ENCODE data around the gene RGS3.

Gene RGS3

DNA sequence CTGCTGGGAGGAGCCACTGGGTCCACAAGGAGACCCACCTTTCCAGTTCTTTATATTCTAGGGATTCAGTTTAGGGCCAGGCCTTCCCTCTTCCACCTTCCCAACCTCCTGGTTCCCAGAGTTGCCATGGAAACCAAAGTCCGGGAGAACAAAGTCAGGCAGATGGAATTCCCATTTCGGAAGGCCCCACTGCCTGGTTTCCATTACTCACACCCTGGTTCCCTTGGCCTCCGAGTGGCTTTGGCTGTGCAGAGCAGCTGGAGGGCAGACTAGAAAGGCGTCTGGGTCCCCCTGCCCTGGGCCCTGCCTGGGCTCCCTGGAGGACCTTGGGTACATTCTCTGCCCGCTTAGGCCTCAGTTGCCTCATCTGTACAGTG lies 136.1 kb downstream of the RGS3 start:
- H3K4me3 Mint-ChIP-seq = no peak overlapping the region
- no peaks in the 10 kb centered on the region for H3K27me3 Mint-ChIP-seq

GRCh38 chr9:113600023-113600823 lies 136.7 kb downstream of the RGS3 start:
- Mint-ChIP-seq H3K36me3 (peaks cover 11% of the 10 kb centered on the region), H3K9me3 (no peaks in the 10 kb centered on the region), H3K27me3 (no peaks in the 10 kb centered on the region), H3K27ac (no peak overlapping the region), H3K4me3 (no peak overlapping the region), H3K4me1 (no peaks in the 10 kb centered on the region)
- CTCF ChIA-PET = interaction anchor here (0.6 to 7.4 kb wide), 5 partner anchors 9 to 197 kb away, joined by 3 to 71 read pairs (median 5); no protein-coding TSS in a partner anchor
- no peak for DNase-seq

More for the DNA sequence above, 136.1 kb downstream of the RGS3 start:
- H3K4me1 Mint-ChIP-seq = no peaks in the 10 kb centered on the region
- no peaks in the 10 kb centered on the region for H3K9me3 Mint-ChIP-seq
- CTCF ChIA-PET = interaction anchor here (3.6 kb wide), 1 partner anchor 57 kb away, joined by 37 read pairs; no protein-coding TSS in a partner anchor
- H3K36me3 Mint-ChIP-seq = peaks cover 14% of the 10 kb centered on the region
- DNase-seq = no peak
- no peak overlapping the region for H3K27ac Mint-ChIP-seq

DNA sequence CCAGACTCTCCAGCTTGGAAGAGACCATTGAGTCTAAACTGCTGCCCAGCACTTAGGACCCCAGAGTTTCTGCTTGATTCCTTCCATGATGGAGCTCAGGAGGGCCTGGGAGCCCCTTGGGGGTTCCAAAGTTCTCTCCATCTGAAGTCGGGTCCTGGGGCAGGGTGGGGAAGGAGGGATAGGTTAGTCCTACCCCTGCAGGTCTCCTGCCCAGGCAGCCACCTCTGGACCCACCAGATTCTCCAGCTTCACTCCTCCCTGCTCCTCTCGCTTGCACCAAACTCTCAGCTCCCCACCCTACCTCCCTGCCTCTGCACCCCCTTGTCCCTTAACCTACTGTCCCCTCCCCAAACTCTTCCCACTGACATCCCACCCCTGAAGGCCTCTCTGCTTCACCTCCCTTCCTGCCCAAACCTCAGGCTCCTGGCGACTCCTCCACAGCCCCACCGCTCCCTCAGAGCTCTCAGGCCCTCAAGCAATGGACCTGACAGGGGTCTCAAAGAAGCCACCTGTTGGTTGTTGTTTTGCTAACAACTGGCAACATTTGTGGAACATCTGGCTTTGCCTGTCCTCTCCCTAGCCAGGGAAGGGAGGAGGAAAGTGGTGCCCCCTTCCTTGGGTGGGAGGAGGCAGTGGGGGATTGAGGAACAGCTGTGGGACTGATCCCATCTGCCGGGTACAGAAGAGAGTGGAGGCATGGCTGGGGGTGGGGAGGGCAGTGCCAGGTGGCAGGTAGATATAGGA lies 137.5 kb downstream of the RGS3 start:
- no peak for DNase-seq
- Mint-ChIP-seq H3K9me3 (no peaks in the 10 kb centered on the region), H3K36me3 (peaks cover 7% of the 10 kb centered on the region), H3K4me3 (no peak overlapping the region), H3K27ac (no peak overlapping the region), H3K27me3 (no peaks in the 10 kb centered on the region), H3K4me1 (no peaks in the 10 kb centered on the region)
- CTCF ChIA-PET = interaction anchor here (0.6 to 7.4 kb wide), 5 partner anchors 9 to 198 kb away, joined by 3 to 71 read pairs (median 5); no protein-coding TSS in a partner anchor

- Mint-ChIP-seq H3K4me1 (no peaks in the 10 kb centered on the region), H3K27me3 (no peaks in the 10 kb centered on the region), H3K36me3 (peaks cover 2% of the 10 kb centered on the region), H3K9me3 (no peaks in the 10 kb centered on the region), H3K27ac (no peak overlapping the region), H3K4me3 (no peak overlapping the region)
- CTCF ChIA-PET = interaction anchor here (5.7 to 7.4 kb wide), 2 partner anchors 10 to 55 kb away, joined by 47 to 71 read pairs; no protein-coding TSS in a partner anchor
- no peak for DNase-seq
Measured at GRCh38 chr9:113601656-113602055, 138.1 kb downstream of the RGS3 start.

GRCh38 chr9:113602126-113603047 lies 138.9 kb downstream of the RGS3 start:
- H3K4me1 Mint-ChIP-seq = no peaks in the 10 kb centered on the region
- peak; percentile 33 for DNase-seq
- no peaks in the 10 kb centered on the region for H3K27me3 Mint-ChIP-seq
- no peak overlapping the region for H3K27ac Mint-ChIP-seq
- H3K9me3 Mint-ChIP-seq = no peaks in the 10 kb centered on the region
- H3K36me3 Mint-ChIP-seq = no peaks in the 10 kb centered on the region
- CTCF ChIA-PET = interaction anchor here (0.6 to 7.4 kb wide), 3 partner anchors 11 to 54 kb away, joined by 3 to 71 read pairs (median 47); no protein-coding TSS in a partner anchor
- H3K4me3 Mint-ChIP-seq = no peak overlapping the region

DNA sequence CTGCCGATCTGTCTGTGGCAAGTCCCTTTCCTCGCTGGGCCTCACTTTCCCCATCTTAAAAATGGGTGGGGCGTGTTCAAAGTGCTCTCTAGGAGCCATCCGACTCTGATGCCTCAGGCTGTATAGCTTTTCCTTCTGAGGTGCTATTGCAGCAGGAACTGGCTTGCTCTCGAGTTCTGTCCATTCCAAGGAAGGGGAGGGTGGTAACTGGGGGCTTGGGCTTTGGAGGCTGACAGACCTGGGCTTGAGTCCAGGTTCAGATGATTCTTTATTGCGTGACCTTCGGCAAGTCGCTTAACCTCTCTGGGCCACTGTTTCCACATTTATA lies 139.5 kb downstream of the RGS3 start:
- Mint-ChIP-seq H3K27ac (no peak overlapping the region), H3K4me3 (no peak overlapping the region), H3K9me3 (no peaks in the 10 kb centered on the region), H3K36me3 (no peaks in the 10 kb centered on the region), H3K4me1 (no peaks in the 10 kb centered on the region), H3K27me3 (no peaks in the 10 kb centered on the region)
- DNase-seq = no peak
- CTCF ChIA-PET = interaction anchor here (0.6 to 7.4 kb wide), 3 partner anchors 10 to 54 kb away, joined by 3 to 71 read pairs (median 47); no protein-coding TSS in a partner anchor

DNA sequence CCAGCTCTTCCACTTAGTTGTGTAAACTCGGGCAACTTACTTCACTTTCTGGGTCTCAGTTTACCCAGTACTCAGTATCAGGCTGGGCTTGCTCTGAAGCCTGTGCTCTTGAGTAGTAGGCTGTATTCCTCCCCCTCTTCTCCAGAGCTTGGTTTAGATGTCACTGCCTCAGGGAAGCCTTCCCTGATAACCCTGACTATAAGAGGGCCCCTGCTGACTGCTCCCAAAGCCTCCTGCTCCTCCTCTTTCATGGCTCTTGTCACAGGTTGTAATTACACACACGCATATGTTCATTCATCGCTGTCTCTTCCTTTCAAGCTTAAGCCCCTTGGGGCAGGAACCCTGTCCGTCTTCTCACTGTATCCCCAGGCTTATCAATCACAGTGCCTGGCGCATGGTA lies 140.2 kb downstream of the RGS3 start:
- CTCF ChIA-PET = interaction anchor here (5.7 to 7.4 kb wide), 2 partner anchors 12 to 53 kb away, joined by 47 to 71 read pairs; no protein-coding TSS in a partner anchor
- H3K27me3 Mint-ChIP-seq = no peaks in the 10 kb centered on the region
- no peak overlapping the region for H3K27ac Mint-ChIP-seq
- H3K4me1 Mint-ChIP-seq = no peaks in the 10 kb centered on the region
- no peak for DNase-seq
- H3K36me3 Mint-ChIP-seq = no peaks in the 10 kb centered on the region
- H3K9me3 Mint-ChIP-seq = no peaks in the 10 kb centered on the region
- H3K4me3 Mint-ChIP-seq = no peak overlapping the region

DNA sequence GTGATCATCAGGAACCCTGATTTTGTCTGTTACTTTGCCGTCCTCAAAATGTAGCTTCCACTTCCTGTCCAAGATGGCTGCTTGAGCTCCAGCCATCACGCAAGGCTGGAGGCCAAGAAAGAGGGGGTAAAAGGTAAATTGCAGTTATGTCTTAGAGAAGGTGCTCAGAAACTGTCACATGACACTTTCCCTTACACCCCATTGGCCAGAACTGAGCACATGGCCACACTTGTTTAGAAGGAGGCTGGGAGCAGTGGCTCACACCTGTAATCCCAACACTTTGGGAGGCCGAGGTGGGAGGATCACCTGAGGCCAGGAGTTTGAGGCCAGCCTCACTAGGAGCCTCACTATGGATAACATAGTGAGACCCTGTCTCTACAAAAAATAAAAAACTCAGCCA lies 140.9 kb downstream of the RGS3 start:
- peaks cover 2% of the 10 kb centered on the region for H3K27me3 Mint-ChIP-seq
- no peak for DNase-seq
- no peaks in the 10 kb centered on the region for H3K36me3 Mint-ChIP-seq
- no peaks in the 10 kb centered on the region for H3K9me3 Mint-ChIP-seq
- CTCF ChIA-PET = interaction anchor here (5.7 to 7.4 kb wide), 2 partner anchors 13 to 52 kb away, joined by 47 to 71 read pairs; no protein-coding TSS in a partner anchor
- H3K27ac Mint-ChIP-seq = no peak overlapping the region
- H3K4me3 Mint-ChIP-seq = no peak overlapping the region
- H3K4me1 Mint-ChIP-seq = no peaks in the 10 kb centered on the region

GRCh38 chr9:113606510-113606909 lies 143.0 kb downstream of the RGS3 start:
- H3K4me3 Mint-ChIP-seq = no peak overlapping the region
- no peaks in the 10 kb centered on the region for H3K9me3 Mint-ChIP-seq
- no peaks in the 10 kb centered on the region for H3K36me3 Mint-ChIP-seq
- H3K27me3 Mint-ChIP-seq = peaks cover 4% of the 10 kb centered on the region
- H3K27ac Mint-ChIP-seq = no peak overlapping the region
- no peak for DNase-seq
- no peaks in the 10 kb centered on the region for H3K4me1 Mint-ChIP-seq
- CTCF ChIA-PET = interaction anchor here (0.8 to 7.4 kb wide), 3 partner anchors 15 to 50 kb away, joined by 3 to 71 read pairs (median 47); no protein-coding TSS in a partner anchor

DNA sequence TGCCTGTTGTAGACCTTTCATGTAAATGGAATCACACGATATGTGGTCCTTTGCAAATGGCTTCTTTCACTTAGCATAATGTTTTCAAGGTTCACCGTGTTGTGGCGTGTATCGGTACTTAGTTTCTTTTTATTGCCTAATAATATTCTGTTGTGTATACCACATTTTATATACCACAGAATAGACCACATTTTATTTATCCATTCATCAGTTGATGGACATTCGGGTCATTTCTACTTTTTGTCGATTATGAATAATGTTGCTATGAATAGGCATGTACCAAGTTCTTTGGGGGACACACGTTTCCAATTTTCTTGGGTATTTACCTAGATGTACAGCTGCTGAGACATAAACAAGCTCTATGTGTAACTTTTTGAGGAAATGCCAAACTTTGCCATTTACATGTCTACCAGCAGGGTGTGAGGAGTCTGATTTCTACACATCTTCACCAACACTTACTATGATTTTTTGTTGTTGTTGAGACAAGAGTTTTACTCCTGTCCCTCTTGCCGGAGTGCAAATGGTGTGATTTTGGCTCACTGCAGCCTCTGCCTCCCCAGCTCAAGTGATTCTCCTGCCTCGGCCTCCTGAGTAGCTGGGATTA lies 144.7 kb downstream of the RGS3 start:
- peaks cover 4% of the 10 kb centered on the region for H3K27me3 Mint-ChIP-seq
- H3K36me3 Mint-ChIP-seq = no peaks in the 10 kb centered on the region
- no peaks in the 10 kb centered on the region for H3K9me3 Mint-ChIP-seq
- H3K27ac Mint-ChIP-seq = no peak overlapping the region
- H3K4me3 Mint-ChIP-seq = no peak overlapping the region
- CTCF ChIA-PET = no interaction called here
- H3K4me1 Mint-ChIP-seq = no peaks in the 10 kb centered on the region
- no peak for DNase-seq

DNA sequence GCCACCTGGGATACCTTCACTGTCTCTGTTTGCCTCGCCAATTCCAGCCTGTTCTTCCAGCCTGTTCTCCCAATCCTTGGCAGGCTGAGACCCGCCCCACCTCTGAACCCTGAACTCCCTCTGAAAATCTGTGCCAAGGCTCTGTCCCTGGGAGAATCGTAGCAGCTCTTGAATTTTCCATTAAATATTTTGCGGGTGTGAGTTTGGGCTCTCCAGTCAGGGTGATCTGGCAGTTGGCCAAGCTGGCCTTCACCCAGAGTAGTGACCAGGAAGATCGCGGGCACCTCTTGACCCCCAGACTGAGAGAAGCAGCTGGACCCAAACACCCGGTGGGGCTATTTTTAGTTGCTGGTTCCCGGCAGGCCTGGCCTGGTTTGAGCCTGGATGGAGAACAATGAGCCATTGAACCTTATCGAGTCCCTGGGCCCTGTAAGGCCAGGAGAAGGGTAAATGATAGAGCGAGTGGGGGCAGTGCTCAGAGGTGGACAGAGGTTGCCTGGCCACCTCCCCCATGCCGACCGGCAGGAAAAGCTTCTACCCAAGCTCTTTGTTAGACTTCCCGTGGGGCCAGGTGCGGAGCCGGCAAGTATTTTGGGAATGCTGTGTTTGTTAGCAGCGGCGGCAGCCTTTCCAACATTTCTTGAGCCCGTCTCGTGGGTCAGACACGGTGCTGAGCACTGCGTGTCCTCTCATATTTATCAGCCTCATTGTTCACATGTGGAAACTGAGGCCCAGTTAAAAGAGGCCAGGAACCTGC lies 146.2 kb downstream of the RGS3 start:
- CTCF ChIA-PET = no interaction called here
- no peaks in the 10 kb centered on the region for H3K9me3 Mint-ChIP-seq
- H3K27ac Mint-ChIP-seq = no peak overlapping the region

DNA sequence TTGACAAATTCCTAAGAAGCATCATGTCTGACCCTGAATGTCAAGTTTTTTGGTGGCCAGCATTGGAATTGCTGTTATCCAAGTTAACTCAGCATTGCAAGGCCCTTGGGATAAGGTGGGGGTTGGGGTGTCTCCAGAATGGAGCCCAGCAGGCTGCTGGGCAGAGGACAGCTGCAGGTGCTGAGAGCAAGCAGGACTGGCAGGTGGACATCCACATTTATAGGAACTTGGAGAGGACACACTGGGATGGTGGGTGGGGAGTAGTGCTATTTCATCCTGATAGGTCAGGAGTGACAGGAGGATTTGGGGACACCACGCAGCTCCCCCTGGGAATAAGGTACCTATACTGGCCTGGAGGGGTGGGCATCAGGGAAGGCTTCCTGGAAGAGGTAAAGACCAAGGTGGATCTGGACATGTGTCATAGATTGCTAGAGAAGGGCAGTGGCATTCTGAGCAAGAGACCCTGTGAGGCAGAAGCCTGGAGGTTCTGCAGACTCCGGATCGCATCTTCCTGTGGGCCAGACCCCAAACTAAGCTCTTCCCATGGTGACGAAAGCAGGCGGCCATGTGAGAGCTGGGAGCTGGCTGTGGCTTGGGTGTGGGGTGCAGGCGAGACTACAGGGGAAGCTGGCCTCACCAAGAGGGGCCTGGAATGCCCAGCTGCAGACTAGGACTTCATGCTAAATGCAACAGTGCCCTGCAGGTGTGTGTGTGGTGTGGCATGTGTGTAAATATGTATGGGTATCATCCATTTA lies 148.1 kb downstream of the RGS3 start:
- H3K27ac Mint-ChIP-seq = no peak overlapping the region

More for the DNA sequence above, 146.2 kb downstream of the RGS3 start:
- Mint-ChIP-seq H3K4me1 (no peaks in the 10 kb centered on the region), H3K27me3 (peaks cover 4% of the 10 kb centered on the region), H3K36me3 (no peaks in the 10 kb centered on the region), H3K4me3 (no peak overlapping the region)
- no peak for DNase-seq

More for the DNA sequence above, 148.1 kb downstream of the RGS3 start:
- Mint-ChIP-seq H3K9me3 (no peaks in the 10 kb centered on the region), H3K4me3 (no peak overlapping the region), H3K4me1 (no peaks in the 10 kb centered on the region), H3K36me3 (no peaks in the 10 kb centered on the region), H3K27me3 (peaks cover 4% of the 10 kb centered on the region)
- DNase-seq = no peak
- CTCF ChIA-PET = interaction anchor here (0.9 to 1.4 kb wide), 2 partner anchors 43 to 44 kb away, joined by 3 to 4 read pairs; no protein-coding TSS in a partner anchor

All from activated naive CD4-positive, alpha-beta T cell treated with anti-CD3 and anti-CD28 coated beads, Interleukin-2, amount 10 ng/mL, durations not matched to agents 7 days and 5 days (primary cell).